Esophagus (tissue), 2 donors: ENCODE measurements around the gene DOK6. TPM values are rescaled to one million over a fixed set of nuclear protein-coding genes. Genes with fewer than 3 reads are reported as not detected.

Experiments used
- H3K27ac ChIP-seq, 2 donors: one replicate each; pipeline ENCODE4 v1.5.1; 2013; ENCODE audit warnings: low read depth in 2 of 2, mild to moderate bottlenecking in 2 of 2, inconsistent platforms in 1 of 2, low read length in 1 of 2, moderate library complexity in 1 of 2
- H3K27me3 ChIP-seq, 2 donors: one replicate each; pipeline ENCODE4 v1.6.1; 2013; ENCODE audit warnings: low read length in 2 of 2, control low read depth in 1 of 2, mild to moderate bottlenecking in 1 of 2; ENCODE audit not compliant: insufficient read depth in 2 of 2, control insufficient read depth in 1 of 2
- H3K36me3 ChIP-seq, 2 donors: one replicate each; pipeline ENCODE4 v1.6.1; 2013; ENCODE audit warnings: low read length in 1 of 2; ENCODE audit not compliant: control insufficient read depth in 2 of 2, insufficient read depth in 2 of 2
- H3K4me1 ChIP-seq, 2 donors: one replicate each; pipeline ENCODE4 v1.6.1; 2013; ENCODE audit warnings: low read length in 1 of 2; ENCODE audit not compliant: control insufficient read depth in 2 of 2, insufficient read depth in 2 of 2
- H3K4me3 ChIP-seq, 2 donors: one replicate each; pipeline ENCODE4 v1.5.1; 2013; ENCODE audit warnings: low read length in 2 of 2, mild to moderate bottlenecking in 2 of 2, low read depth in 1 of 2, moderate library complexity in 1 of 2
- H3K9me3 ChIP-seq, 2 donors: one replicate each; pipeline ENCODE4 v1.6.1; 2013; ENCODE audit warnings: mild to moderate bottlenecking in 2 of 2, low read depth in 1 of 2, low read length in 1 of 2, moderate library complexity in 1 of 2; ENCODE audit not compliant: control insufficient read depth in 2 of 2, insufficient read depth in 1 of 2
- WGBS, 2 donors: extraction: QIAGEN DNeasy Blood & Tissue Kit; methylation state at CpG; one replicate each; pipeline ENCODE4 v1.1.7; 2013; 5-methylcytosine and 5-hydroxymethylcytosine counted together
- polyA plus RNA-seq, 2 donors: library from polyadenylated mRNA; stranded (reverse); fragments of 200-250 nt; gene quantifications; one replicate each; pipeline ENCODE4 v1.2.3, GENCODE V29; 2013
- donor health status: healthy with polysubstance abuse.
- donor health status: Bipolar disorder and iron deficiency.

DOK6 gene
- polyA plus RNA-seq, 2 donors, result 0.07 to 0.10 TPM

DNA sequence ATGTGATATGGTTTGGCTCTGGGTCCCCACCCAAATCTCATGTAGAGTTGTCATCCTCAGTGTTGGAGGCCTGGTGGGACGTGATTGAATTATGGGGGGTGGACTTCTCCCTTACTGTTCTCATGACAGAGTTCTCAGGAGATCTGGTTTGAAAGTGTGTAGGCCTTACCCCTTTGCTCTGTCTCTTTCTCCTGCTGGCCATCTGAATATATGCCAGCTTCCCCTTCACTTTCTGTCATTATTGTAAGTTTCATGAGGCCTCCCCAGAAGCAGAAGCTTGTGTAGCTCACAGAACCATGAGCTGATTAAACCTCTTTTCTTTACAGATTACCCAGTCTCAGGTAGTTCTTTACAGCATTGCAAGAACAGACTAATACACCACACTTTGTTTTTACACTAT lies 222.3 kb downstream of the DOK6 start:
- no peaks in the 10 kb centered on the region for H3K36me3 ChIP-seq
- H3K27me3 ChIP-seq, result no peaks in the 10 kb centered on the region
- no peak overlapping the region for H3K27ac ChIP-seq
- H3K9me3 ChIP-seq, result no peaks in the 10 kb centered on the region
- WGBS, 2 donors, result 70 to 84% methylated on average over 1 of the region's 1 CpG
- H3K4me3 ChIP-seq, result no peak overlapping the region
- H3K4me1 ChIP-seq, result no peaks in the 10 kb centered on the region

- Histone ChIP-seq H3K27ac (no peak overlapping the region), H3K27me3 (no peaks in the 10 kb centered on the region), H3K4me3 (no peak overlapping the region), H3K4me1 (no peaks in the 10 kb centered on the region), H3K36me3 (no peaks in the 10 kb centered on the region), H3K9me3 (peaks cover 0 to 3% of the 10 kb centered on the region in 2 donors)
- 72 to 89% methylated on average over 3 of the region's 3 CpGs for WGBS, 2 donors
Observed at GRCh38 chr18:69626171-69626570, 225.5 kb downstream of the DOK6 start.

GRCh38 chr18:69626643-69627242 lies 226.1 kb downstream of the DOK6 start:
- H3K9me3 ChIP-seq, result peaks cover 0 to 3% of the 10 kb centered on the region in 2 donors
- H3K27me3 ChIP-seq, result no peaks in the 10 kb centered on the region
- H3K27ac ChIP-seq, result no peak overlapping the region
- H3K36me3 ChIP-seq, result no peaks in the 10 kb centered on the region
- H3K4me1 ChIP-seq, result no peaks in the 10 kb centered on the region
- no peak overlapping the region for H3K4me3 ChIP-seq
- WGBS, 2 donors, result 68 to 77% methylated on average over 4 of the region's 4 CpGs

GRCh38 chr18:69628774-69629359 lies 228.2 kb downstream of the DOK6 start:
- peaks cover 0 to 3% of the 10 kb centered on the region in 2 donors for H3K9me3 ChIP-seq
- no peak overlapping the region for H3K27ac ChIP-seq
- no peaks in the 10 kb centered on the region for H3K27me3 ChIP-seq
- WGBS, 2 donors, result 48 to 52% methylated on average over 2 of the region's 2 CpGs
- no peaks in the 10 kb centered on the region for H3K36me3 ChIP-seq
- H3K4me3 ChIP-seq, result no peak overlapping the region
- H3K4me1 ChIP-seq, result no peaks in the 10 kb centered on the region

DNA sequence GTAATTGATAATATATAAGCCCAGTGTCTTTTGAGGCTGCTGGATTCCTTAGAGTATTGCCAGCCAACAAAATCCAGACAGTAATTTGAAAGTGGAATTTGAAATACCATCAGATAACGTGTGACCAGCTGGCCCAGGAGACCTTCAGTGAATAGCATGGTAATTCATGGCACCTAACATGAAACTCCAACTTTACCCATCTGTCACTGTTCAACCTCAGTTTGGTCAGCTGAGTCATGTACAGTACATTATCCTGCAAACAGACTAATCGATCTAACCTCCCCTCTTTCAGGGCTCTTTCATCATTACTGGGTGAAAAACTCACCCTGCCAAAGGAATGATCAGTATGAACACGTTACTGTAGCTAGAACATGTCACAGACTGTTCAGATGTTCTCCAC lies 230.6 kb downstream of the DOK6 start:
- H3K27ac ChIP-seq, result no peak overlapping the region
- WGBS, 2 donors, result 27 to 44% methylated on average over 3 of the region's 3 CpGs
- no peaks in the 10 kb centered on the region for H3K27me3 ChIP-seq
- peaks cover 0 to 3% of the 10 kb centered on the region in 2 donors for H3K9me3 ChIP-seq
- H3K4me3 ChIP-seq, result no peak overlapping the region
- no peaks in the 10 kb centered on the region for H3K4me1 ChIP-seq
- no peaks in the 10 kb centered on the region for H3K36me3 ChIP-seq

- no peaks in the 10 kb centered on the region for H3K36me3 ChIP-seq
- WGBS, 2 donors, result 71 to 81% methylated on average over 2 of the region's 2 CpGs
- H3K4me3 ChIP-seq, result no peak overlapping the region
- H3K4me1 ChIP-seq, result no peaks in the 10 kb centered on the region
- no peak overlapping the region for H3K27ac ChIP-seq
- no peaks in the 10 kb centered on the region for H3K27me3 ChIP-seq
- no peaks in the 10 kb centered on the region for H3K9me3 ChIP-seq
Observed at GRCh38 chr18:69635482-69635881, 234.8 kb downstream of the DOK6 start.

GRCh38 chr18:69636529-69637301 lies 236.0 kb downstream of the DOK6 start:
- Histone ChIP-seq H3K9me3 (no peaks in the 10 kb centered on the region), H3K36me3 (no peaks in the 10 kb centered on the region), H3K4me1 (no peaks in the 10 kb centered on the region), H3K27ac (no peak overlapping the region), H3K4me3 (no peak overlapping the region), H3K27me3 (no peaks in the 10 kb centered on the region)
- WGBS, 2 donors, result 80% methylated on average over 6 of the region's 6 CpGs

GRCh38 chr18:69638056-69638455 lies 237.4 kb downstream of the DOK6 start:
- no peak overlapping the region for H3K4me3 ChIP-seq
- WGBS, 2 donors, result 72 to 98% methylated on average over 1 of the region's 1 CpG

GRCh38 chr18:69647702-69648101 lies 247.0 kb downstream of the DOK6 start:
- Histone ChIP-seq H3K4me3 (no peak overlapping the region), H3K4me1 (no peaks in the 10 kb centered on the region), H3K27me3 (no peaks in the 10 kb centered on the region), H3K27ac (no peak overlapping the region), H3K9me3 (peaks cover 0 to 2% of the 10 kb centered on the region in 2 donors), H3K36me3 (no peaks in the 10 kb centered on the region)
- 67 to 72% methylated on average over 3 of the region's 3 CpGs for WGBS, 2 donors

More at GRCh38 chr18:69638056-69638455, 237.4 kb downstream of the DOK6 start:
- H3K36me3 ChIP-seq, result no peaks in the 10 kb centered on the region
- H3K4me1 ChIP-seq, result no peaks in the 10 kb centered on the region
- no peak overlapping the region for H3K27ac ChIP-seq
- H3K9me3 ChIP-seq, result no peaks in the 10 kb centered on the region
- H3K27me3 ChIP-seq, result no peaks in the 10 kb centered on the region
